ENCODE data around the gene NTN1.

Gene NTN1

DNA sequence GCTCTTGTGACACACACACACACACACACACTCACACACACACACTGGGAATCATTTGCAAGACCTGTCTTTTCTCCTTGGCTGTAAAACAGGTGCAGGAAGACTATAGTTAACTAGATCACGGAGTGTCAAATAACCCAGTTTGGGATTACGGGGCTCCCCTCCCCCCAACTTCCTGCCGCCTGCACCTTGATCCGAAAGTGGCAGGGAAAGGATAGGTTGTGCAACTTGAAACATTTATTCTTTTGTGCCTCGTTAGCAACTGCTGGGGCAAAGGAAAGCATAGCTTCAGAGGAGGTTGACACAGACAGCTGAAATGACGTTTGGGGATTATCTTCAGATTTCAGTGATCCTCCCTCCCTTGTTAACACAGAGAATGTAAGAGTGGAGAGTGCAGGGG lies 149.5 kb downstream of the NTN1 start:
- no peak for DNase-seq

DNA sequence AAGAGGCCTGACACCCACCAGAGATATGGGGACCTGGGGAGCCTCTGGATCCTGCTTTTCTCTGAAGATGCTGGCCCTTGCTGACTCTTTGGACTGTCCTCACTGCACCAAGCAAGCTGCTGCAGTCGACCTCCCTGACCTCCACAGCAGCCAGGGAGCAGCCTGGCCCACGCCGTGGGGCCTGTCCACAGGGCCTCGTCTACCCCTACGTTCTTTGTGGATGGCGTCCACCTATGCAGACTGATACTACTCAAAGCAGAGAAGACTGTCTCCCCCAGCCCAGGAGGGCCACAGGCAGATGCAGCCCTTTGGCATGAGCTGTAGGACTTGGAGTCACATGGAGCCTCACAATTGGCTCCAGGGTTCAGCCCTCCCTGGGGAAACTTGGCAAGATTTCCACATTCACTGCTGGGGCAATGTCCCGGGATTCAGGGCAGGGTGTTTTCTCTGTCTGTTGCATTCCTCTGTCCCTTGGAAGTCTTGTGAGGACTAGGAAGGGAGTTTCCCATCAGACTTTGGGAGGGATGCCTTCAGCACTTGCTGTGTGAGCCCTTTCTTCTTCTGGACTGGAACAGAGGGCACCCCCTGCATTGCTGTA lies 152.2 kb downstream of the NTN1 start:
- no peak for DNase-seq

GRCh38 chr17:9174312-9174711 lies 153.0 kb downstream of the NTN1 start:
- DNase-seq: no peak

DNA sequence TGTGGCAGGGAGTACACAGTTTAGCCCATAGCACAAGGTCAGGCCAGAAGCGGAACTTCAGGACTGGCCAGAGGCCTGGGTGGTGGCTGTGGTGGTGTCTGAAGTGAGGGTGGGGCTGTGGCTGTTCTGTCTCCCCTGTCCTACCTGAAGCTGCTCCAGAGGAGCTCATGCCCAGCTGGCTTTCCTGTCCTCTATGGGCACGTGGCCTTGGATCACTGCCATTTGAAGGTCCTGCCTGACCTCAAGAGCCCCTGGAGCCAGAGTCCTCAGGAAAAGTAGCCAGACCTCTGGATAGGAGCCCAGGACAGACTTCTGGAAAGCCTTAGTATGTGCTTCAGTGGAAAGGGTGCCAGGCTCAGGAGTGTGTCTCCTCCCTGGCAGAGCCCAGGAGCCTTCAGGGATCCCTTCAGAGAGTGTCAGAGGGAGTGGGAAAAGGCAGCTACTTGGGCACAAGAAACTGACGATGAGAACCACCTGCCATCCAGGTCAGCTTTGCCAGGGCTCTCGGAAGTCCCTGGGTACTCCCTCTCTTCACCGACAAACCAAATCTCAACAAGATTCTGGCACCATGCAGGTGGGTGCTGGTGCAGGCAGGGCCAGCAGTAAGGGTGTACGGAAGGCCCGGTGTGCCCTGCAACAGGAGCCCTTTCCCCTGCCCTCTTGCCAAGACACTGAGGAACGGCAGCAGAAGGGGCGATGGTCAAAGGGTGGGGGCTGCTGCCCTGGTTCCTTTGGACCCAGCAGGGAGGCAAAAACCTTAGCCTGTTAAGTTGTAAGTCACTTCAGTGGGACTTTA lies 153.7 kb downstream of the NTN1 start:
- DNase-seq: no peak

- no peak for DNase-seq
Measured at GRCh38 chr17:9175700-9176467, 154.6 kb downstream of the NTN1 start.

GRCh38 chr17:9177212-9177611 lies 155.9 kb downstream of the NTN1 start:
- no peak for DNase-seq

DNA sequence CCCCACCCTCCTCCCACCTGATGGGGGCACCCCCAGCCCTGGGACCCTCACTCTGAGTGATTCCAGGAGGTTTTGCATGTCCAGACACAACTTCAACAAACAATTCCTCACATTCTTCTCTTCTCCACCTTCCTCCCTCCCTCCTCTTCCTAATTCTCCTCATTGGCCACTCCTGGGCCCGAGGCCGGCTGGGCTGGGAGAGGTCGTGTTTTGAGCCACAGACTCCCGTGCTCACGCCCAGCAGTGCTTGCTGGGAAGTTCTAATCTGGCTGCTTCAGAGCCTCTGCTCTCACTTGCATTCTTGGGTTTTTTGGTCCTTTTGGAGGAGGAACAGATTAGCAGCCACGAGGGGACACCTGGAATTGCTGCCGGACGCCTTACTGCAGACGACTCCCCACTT lies 157.0 kb downstream of the NTN1 start:
- DNase-seq: no peak

DNA sequence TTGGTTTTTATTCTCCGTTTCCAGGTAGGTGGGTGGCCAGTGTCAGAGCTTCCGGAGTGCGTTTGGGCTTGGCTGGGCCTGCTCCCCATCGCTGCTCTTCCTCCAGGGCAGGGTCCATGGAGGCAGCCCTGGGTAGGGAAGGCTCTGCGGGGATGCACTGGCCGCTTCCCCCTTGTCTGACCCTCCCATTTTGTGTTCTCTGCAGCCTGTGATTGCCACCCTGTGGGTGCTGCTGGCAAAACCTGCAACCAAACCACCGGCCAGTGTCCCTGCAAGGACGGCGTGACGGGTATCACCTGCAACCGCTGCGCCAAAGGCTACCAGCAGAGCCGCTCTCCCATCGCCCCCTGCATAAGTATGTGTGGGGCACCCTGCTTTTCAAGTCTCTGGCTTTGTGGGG lies 158.3 kb downstream of the NTN1 start:
- DNase-seq: no peak

- DNase-seq: no peak
Measured at GRCh38 chr17:9181640-9182039, 160.3 kb downstream of the NTN1 start.

DNA sequence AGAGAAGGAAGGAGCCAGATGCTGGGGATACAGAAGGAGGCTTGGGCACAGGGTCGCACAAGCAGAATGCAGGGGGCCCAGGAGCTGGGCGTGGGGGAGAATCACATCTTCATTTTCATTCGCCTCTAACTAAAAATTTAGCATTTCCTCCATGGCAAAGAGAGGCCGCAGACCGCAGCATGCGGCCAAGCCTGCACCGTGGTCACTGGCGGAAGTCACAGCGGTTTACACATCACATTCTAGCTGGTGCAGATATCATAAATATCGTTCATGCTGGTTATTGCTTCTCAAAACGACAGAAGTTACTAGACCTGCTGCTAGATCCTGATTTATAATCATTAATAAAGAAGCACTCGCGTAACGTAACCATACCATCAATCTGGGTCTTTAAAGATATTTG lies 162.0 kb downstream of the NTN1 start:
- no peak for DNase-seq

DNA sequence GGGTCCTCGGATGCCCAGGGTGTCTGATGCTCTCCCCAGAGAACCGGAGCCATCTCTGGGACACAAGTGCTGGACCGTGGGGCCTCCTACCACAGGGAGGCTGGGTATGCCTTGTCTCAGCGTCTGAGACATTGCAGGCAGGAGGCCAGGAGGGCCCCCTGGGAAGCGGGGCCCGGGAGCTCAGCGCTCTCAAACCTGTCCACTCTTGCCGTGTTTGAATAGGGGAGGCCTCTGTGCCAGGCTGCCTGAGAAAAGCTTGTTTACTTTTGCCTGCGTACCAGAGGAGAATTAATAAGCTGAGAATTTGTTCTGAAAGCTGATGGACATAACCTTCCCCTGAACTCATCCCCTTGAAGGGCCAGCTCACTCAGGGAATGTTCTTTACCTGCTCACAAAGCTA lies 163.8 kb downstream of the NTN1 start:
- DNase-seq: no peak

GRCh38 chr17:9185688-9186284 lies 164.5 kb downstream of the NTN1 start:
- no peak for DNase-seq

- DNase-seq: no peak
Measured at GRCh38 chr17:9187828-9188227, 166.5 kb downstream of the NTN1 start.

- DNase-seq: no peak
Measured at GRCh38 chr17:9188367-9188766, 167.1 kb downstream of the NTN1 start.

DNA sequence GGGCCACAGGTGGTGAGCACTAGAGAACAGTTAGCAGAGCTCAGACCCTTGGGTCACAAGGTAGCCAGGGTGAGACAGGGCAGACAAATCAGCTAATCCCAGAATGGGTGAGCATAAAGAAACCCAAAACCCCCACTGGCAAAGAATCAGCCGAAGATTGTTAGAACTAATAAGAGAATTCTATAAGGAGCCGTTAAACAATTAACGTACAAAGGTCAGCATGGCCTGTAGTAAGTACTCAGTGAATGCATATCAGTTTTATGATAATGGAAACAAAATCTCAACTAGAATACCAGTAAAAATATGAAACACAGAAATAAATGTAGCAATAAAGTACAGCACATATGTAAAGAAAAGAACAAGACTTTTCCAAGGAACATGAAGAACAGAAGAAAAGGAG lies 168.6 kb downstream of the NTN1 start:
- DNase-seq: no peak

GRCh38 chr17:9192010-9192409 lies 170.7 kb downstream of the NTN1 start:
- no peak for DNase-seq

DNA sequence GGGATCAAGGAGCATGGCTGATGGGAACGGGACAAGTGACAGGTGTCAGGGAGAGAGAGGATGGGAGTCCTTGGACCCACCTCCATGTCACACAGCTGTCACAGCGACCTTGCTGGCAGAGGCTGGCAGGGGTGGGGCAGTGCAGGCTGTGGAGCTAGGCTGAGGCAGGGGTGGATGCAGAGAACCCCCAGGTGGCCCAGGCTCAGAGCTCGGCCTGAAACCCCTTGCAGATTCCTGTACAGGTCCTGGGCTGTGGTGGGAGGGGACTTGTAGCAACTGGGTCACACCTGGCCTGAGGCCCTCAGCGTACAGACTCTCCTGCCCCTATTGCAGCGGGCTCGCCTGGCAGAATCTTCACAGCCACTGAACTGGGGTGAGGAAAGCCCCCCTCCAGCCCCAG lies 174.1 kb downstream of the NTN1 start:
- DNase-seq: no peak

DNA sequence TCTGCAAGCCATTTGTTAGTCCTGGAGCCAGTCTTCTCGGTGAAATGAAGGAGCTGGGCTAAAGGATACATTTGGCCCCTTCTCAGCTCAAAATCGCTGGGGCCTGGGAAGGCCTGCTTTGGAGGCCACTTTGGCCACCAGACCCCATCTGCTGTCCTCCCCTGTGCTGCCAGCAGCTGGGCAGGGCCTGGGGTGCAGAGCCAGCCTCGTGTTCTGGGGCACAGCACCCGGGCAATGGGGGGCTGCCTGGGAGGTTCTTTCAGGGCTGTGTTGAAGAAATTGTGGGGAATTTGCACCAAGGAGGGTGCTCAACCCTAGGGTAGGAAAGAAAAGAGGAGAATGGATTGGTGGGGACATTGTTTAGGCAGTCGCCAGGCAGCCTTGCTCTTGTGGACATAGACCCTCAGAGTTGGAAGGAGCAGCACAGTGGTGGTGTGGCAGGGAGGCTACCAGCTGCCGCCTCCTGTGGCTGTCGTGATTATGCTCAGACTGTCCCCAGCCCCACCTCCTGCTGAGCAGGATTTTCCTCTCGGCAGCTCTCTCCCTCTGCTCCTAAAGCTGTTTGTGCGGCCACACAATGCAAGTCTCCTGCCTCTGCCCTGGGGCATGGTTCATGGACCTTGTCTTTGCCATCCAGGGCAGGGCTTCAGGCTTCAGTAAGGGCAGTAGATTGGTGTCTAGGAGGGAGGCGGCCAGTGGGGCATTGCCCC lies 174.8 kb downstream of the NTN1 start:
- no peak for DNase-seq

- no peak for DNase-seq
Measured at GRCh38 chr17:9199571-9200551, 178.6 kb downstream of the NTN1 start.

- DNase-seq: no peak
Measured at GRCh38 chr17:9200699-9201359, 179.5 kb downstream of the NTN1 start.

DNA sequence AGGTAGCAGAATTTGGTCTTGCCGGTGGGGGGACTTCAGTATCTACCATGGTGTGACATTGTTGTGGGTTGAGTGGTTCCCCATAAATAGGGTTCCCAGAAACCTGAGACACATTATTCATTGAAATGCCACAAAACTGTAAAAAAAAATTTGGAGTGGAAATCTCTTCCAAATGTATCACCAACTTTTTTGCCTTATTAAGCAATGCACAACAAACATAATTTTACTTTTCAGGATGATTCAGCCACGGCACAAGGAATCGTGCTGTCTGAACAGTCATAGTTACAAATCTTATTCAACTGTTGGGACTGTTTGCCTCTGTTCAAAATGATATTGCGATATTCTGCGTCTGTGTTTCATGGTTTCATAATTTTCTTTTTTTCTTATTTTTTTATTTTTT lies 181.2 kb downstream of the NTN1 start:
- no peak for DNase-seq
